GM12891 (cell line): ENCODE data around the gene HBP1.
A peak's percentile ranks its signal among the peaks of the same experiment; 100 is the strongest.

Experiments used
- DNase-seq: peaks from one replicate; pipeline ENCODE4 v3.0.0; 2011; ENCODE audit warnings: low spot score; ENCODE audit not compliant: insufficient read length
- FAIRE-seq: peaks from 2 replicates; lab custom pipeline; 2011; peaks lifted over from hg19 to GRCh38; lab: Jason Lieb, UNC
- PAX5 ChIP-seq: IDR thresholded peaks from 2 replicates; pipeline ENCODE4 v1.6.1; 2011; ENCODE audit warnings: low read length, moderate library complexity, mild to moderate bottlenecking; ENCODE audit not compliant: insufficient read depth, severe bottlenecking
- POLR2A ChIP-seq: IDR thresholded peaks from 2 replicates; pipeline ENCODE4 v1.6.1; 2011; ENCODE audit warnings: low read depth, low read length, control low read depth
- POLR2AphosphoS5 ChIP-seq: IDR thresholded peaks from 2 replicates; pipeline ENCODE4 v1.6.1; 2011; ENCODE audit warnings: low read depth, low read length, control low read depth
- POU2F2 ChIP-seq: IDR thresholded peaks from 2 replicates; pipeline ENCODE4 v1.6.1; 2011; ENCODE audit warnings: low read depth, mild to moderate bottlenecking, control low read depth, low read length, moderate library complexity
- SPI1 ChIP-seq: IDR thresholded peaks from 2 replicates; pipeline ENCODE4 v1.6.1; 2011; ENCODE audit warnings: low read depth, low read length, control low read depth
- TAF1 ChIP-seq: IDR thresholded peaks from 2 replicates; pipeline ENCODE4 v1.6.1; 2011; ENCODE audit warnings: low read depth, low read length, control low read depth

HBP1 gene

GRCh38 chr7:107157091-107157490 lies 11.7 kb upstream of the HBP1 start:
- TF ChIP-seq PAX5 (no peak), POLR2AphosphoS5 (no peak), SPI1 (no peak), POLR2A (no peak), TAF1 (no peak), POU2F2 (no peak)
- DNase-seq = no peak
- no peak for FAIRE-seq

DNA sequence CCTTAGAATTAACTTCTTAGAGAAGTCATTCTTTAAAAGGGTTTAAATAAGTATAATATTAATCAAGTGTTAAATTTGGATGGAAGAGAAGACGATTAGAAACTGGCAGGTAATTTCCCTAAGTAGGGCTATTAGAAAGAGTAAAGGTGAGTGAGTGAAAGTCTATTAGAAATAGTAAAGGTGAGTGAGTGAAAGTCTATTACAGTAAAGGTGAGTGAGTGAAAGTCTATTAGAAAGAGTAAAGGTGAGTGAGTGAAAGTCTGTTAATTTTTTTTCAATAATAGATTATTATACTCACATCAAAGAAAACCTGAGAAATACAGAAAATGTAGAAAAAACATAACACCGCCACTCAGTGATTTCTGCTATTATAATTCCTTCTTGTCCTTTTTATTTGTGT lies 10.8 kb upstream of the HBP1 start:
- FAIRE-seq (no peak), DNase-seq (no peak)
- TF ChIP-seq POLR2A (no peak), POLR2AphosphoS5 (no peak), POU2F2 (no peak)

- FAIRE-seq = no peak
- no peak for DNase-seq
- TF ChIP-seq PAX5 (no peak), SPI1 (no peak), POU2F2 (no peak), POLR2A (no peak), POLR2AphosphoS5 (no peak), TAF1 (no peak)
Observed at GRCh38 chr7:107160389-107160788, 8.4 kb upstream of the HBP1 start.

DNA sequence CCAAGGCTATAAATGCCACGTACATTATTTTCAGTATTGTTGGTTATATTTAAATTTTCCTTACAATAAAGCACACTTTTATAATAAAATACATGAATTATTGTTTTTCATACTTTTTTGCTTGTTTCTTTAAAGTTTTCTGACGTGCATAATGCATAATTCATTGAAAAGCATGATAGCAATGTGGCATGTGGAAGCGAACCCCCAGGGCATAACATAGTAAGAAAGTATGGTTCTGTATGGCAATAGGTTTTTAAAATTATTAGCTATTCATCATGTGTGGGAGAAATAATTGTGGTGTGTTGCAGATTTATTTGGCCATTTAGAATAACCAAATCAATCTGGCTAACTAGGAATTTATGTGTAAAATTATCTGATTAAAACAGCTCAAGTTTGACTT lies 7.4 kb upstream of the HBP1 start:
- DNase-seq = no peak
- no peak for FAIRE-seq
- TF ChIP-seq TAF1 (no peak), PAX5 (no peak), POU2F2 (no peak), POLR2AphosphoS5 (no peak), SPI1 (no peak), POLR2A (no peak)

DNA sequence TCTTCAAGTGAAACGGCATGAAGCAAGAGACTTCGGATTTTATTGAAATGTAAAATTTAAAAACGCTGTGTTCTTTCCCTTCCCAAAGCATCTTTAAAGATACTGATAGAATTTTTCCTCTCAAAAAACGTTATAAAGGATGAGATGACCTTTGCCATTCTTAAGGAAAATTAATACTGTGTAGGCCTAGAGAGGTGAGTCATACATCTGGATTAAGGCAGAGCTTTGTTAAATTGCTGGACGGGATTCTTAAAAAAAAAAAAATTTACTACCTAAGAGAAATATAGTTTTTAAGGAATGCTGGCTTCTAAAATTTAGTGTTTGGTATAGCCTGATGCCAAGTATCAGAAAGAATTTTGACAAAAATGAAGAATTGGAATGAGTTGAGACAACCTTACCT lies 6.3 kb upstream of the HBP1 start:
- TF ChIP-seq POLR2A = no peak
- no peak for TF ChIP-seq POLR2AphosphoS5
- no peak for TF ChIP-seq TAF1
- TF ChIP-seq PAX5 = no peak
- no peak for TF ChIP-seq SPI1
- TF ChIP-seq POU2F2 = no peak
- DNase-seq (no peak), FAIRE-seq (no peak)

DNA sequence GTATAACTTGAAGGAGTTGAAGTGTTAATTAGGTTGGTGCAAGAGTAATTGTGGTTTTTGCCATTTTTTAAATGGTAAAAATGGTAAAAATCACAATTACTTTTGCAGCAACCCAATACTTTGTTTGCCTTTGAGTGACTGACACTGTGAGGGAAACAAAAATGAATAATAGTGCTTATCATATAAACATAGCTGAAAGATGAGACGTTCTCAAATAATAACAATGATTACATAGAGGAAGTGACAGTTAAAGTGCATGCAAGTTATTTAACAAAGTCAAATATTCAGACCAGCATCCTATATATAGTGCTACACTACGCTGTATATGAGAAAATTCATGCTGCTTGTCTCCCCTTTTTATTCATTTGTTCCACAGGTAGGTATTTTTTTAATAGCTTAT lies 4.7 kb upstream of the HBP1 start:
- no peak for FAIRE-seq
- DNase-seq = no peak
- TF ChIP-seq POLR2A (no peak), POU2F2 (no peak), POLR2AphosphoS5 (no peak), SPI1 (no peak), TAF1 (no peak), PAX5 (no peak)

DNA sequence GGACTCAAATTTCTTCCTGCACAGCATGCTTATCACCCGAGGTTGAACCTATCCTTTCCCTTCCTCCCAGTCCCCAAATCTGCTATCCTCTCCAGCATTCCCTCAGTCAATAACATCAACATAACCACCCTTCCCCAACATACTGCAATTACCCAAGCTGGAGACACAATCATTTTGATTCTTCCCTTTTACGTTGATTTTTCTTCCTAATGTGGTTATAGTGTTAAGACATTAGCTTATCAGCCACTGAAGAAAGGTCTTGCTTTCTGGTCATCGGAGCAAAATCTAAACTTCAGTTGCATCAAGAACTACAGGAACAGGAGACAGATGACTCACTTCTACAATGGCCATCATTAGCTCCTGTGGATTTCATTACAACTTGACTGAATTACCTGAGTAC lies 3.5 kb upstream of the HBP1 start:
- no peak for FAIRE-seq
- TF ChIP-seq TAF1 (no peak), POLR2A (no peak), SPI1 (no peak), POLR2AphosphoS5 (no peak), POU2F2 (no peak), PAX5 (no peak)
- no peak for DNase-seq

DNA sequence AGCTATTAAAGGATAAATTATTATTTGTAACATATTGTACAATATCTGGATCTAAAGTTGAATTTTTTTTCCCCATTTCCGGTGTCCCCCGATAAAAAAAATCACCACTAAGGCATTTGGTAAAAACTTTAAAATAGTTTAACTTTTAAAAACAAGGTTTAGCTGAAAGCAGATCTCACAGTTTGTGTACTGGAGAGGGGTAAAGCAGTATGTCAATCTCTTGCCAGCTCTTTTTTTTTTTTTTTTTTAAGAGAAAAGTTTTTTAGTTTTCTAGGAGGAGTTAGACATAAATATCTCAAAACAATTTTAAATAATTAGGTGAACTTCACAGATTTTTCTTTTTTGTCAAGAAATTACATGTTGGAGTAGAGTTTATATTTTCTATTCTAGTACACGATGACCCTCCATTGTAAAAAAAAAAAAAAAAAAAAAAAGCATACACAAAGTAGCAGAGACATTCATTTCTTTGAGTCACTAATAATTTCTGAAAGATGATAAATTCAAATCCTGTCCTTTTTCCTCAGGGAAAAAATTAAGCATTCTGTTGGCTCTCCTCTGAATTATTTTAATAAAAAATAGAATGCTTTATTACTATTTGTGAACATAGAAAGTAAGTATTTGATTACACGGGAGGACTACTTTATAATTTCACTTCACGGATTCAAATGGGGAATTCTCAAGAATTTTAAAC lies 1.9 kb upstream of the HBP1 start:
- FAIRE-seq (no peak), DNase-seq (no peak)
- TF ChIP-seq SPI1 (no peak), TAF1 (no peak), PAX5 (no peak), POLR2A (no peak), POLR2AphosphoS5 (no peak), POU2F2 (no peak)

DNA sequence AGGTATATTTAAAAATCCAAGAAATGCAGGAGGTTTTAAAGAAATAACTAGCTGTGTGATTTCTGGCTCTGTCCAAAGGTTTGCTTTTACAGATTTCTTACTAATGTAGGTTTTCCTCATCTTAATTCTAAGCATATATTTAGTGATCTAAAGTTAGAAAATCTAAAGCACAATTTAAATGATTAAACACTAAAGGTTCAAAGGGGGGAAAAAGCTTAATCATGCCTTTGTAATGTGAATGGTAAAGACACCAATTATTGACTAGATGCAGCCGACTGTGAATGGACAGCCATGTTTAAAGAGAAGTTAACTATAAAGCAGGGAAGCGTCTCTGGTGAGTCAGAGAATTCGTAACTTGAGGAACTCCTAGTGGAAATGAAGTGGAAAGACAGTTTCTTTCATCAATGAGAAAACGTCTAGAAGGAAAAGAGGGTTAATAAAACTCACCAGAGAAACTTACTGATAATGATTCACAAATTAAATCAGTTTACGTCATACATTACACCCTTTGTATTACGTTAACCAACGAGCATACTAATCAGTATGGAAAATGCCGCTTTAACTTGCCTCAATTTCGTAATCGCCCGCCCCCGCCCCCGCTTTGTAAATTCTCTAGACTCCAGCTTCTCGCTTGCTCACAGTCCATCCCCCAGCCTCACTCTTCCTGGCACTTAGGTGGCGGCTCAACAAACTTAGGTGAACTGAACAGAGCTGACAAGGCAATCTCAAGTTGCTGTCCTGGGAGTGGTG lies 1.1 kb upstream of the HBP1 start:
- FAIRE-seq (peak; percentile 68), DNase-seq (no peak)
- TF ChIP-seq POLR2A (no peak), POLR2AphosphoS5 (no peak), TAF1 (no peak), PAX5 (no peak), POU2F2 (no peak), SPI1 (no peak)
